Smooth muscle cell (in vitro differentiated cells): Measurements from ENCODE around the gene MORN1. TPM values are rescaled to one million over a fixed set of nuclear protein-coding genes. Genes with fewer than 3 reads are reported as not detected.

ENCODE experiments used
- DNase-seq: peaks from one replicate; lab custom pipeline; 2025; ENCODE audit not compliant: unreplicated experiment; lab: John Stamatoyannopoulos, UW
- H2AFZ ChIP-seq: fragments of 200-600 bp; sonication (generic); 2 replicates; pipeline ENCODE4 v1.6.0; 2016; ENCODE audit warnings: antibody characterized with exemption, low read depth, mild to moderate bottlenecking
- H3F3A ChIP-seq: fragments of 200-600 bp; sonication (generic); 2 replicates; pipeline ENCODE4 v1.6.0; 2017; ENCODE audit warnings: antibody characterized with exemption, low read depth
- H3K27ac ChIP-seq: fragments of 200-600 bp; sonication (generic); 2 replicates; pipeline ENCODE4 v1.5.1; 2016; ENCODE audit warnings: low read depth, mild to moderate bottlenecking
- H3K27me3 ChIP-seq: fragments of 200-600 bp; sonication (generic); 2 replicates; pipeline ENCODE4 v1.6.1; 2016; ENCODE audit warnings: low read depth, mild to moderate bottlenecking
- H3K36me3 ChIP-seq: fragments of 200-600 bp; sonication (generic); 2 replicates; pipeline ENCODE4 v1.5.1; 2016; ENCODE audit warnings: low read depth
- H3K4me1 ChIP-seq: fragments of 200-600 bp; sonication (generic); 2 replicates; pipeline ENCODE4 v1.5.1; 2016; ENCODE audit warnings: low read depth
- H3K4me2 ChIP-seq: fragments of 200-600 bp; sonication (generic); 2 replicates; pipeline ENCODE4 v1.6.0; 2016; ENCODE audit warnings: mild to moderate bottlenecking
- H3K4me3 ChIP-seq: fragments of 200-600 bp; sonication (generic); 2 replicates; pipeline ENCODE4 v1.5.1; 2016; ENCODE audit warnings: mild to moderate bottlenecking
- H3K79me2 ChIP-seq: fragments of 200-600 bp; sonication (generic); 2 replicates; pipeline ENCODE4 v1.6.0; 2016; ENCODE audit warnings: low read depth, mild to moderate bottlenecking
- H3K9ac ChIP-seq: fragments of 200-600 bp; sonication (generic); 2 replicates; pipeline ENCODE4 v1.6.0; 2016; ENCODE audit warnings: low read depth
- H3K9me3 ChIP-seq: fragments of 200-600 bp; sonication (generic); replicated peaks from 2 replicates; pipeline ENCODE4 v1.5.1; 2016; ENCODE audit warnings: low read depth
- H4K20me1 ChIP-seq: fragments of 200-600 bp; sonication (generic); 2 replicates; pipeline ENCODE4 v1.6.0; 2016; ENCODE audit warnings: low read depth
- WGBS: methylation state at CpG from one replicate; pipeline ENCODE4 v1.1.7; 2016; ENCODE audit warnings: low lambda C conversion rate; 5-methylcytosine and 5-hydroxymethylcytosine counted together
- polyA plus RNA-seq: library from polyadenylated mRNA; unstranded; fragments of >200 nt; fragmentation: Nextera tagmentation; extraction: Ambion mirVana; gene quantifications from 2 replicates; pipeline ENCODE4 v1.2.1, GENCODE V29; 2016
- total RNA-seq: library from RNA; depleted of rRNA; stranded (reverse); fragments of >200 nt; gene quantifications from 2 replicates; pipeline ENCODE4 v1.2.3, GENCODE V29; 2014
- TF ChIP-seq, protein P1 (sequence below): fragments of 200-600 bp; sonication (generic); IDR thresholded peaks from 2 replicates; pipeline ENCODE4 v1.5.1; 2017; ENCODE audit warnings: borderline replicate concordance, mild to moderate bottlenecking, antibody characterized with exemption; ENCODE audit not compliant: insufficient read depth, poor library complexity, severe bottlenecking

MORN1 gene
- total and polyA plus RNA-seq, 2 experiments from 2014 or later: 4.9 to 6.2 TPM

DNA sequence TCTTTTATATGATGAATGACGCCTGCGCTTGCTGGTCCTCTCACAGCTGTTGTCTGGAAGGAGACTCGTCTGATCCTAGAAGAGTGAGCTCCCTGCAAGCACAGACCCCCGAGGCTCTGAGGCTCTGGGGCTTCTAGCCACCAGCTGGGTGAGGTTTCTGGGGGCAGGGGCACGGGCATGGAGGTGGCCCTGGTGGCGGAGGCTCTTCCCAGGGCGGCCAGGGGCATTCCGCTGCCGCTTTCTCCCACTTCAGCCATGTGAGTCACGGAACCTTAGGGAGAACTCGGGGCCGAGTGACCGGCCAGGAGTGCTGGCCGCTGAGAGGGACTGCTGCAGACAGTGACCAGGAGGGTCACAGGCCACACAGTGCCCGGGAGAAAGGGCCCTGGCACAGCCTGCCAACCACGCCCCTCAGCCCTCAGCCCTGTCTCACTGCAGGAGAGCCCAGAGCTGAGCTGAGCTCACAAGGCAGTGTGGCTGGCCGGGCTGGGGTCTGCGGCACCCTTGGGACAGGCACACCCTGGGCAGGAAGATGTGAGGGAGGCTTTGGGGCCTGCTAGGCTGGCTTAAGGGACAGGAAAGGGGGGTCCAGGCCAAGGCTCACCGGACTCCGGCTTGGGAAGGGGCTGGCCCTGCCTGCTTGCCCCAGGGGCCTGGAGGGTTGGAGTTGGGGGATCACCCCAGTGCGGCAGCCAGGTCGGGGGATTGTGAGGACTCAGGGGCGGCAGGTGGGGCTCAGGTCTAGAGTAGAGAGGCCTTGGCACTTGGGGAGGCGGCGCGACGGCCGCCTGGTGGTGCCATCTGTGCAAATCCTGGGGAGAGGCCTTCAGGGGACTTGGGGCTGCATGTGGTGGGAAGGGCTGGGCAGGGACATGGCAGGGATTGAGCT, 35.7 kb downstream of the MORN1 start:
- no peaks in the 10 kb centered on the region for H3K79me2 ChIP-seq
- H3K4me1 ChIP-seq: no peaks in the 10 kb centered on the region
- H3F3A ChIP-seq: no peaks in the 10 kb centered on the region
- no peak overlapping the region for H3K9ac ChIP-seq
- no peak overlapping the region for H3K4me3 ChIP-seq
- H3K27ac ChIP-seq: no peak overlapping the region
- 90% methylated on average over 28 of the region's 28 CpGs for WGBS
- no peak overlapping the region for H3K4me2 ChIP-seq
- H3K36me3 ChIP-seq: no peaks in the 10 kb centered on the region
- TF ChIP-seq, protein P1, sequence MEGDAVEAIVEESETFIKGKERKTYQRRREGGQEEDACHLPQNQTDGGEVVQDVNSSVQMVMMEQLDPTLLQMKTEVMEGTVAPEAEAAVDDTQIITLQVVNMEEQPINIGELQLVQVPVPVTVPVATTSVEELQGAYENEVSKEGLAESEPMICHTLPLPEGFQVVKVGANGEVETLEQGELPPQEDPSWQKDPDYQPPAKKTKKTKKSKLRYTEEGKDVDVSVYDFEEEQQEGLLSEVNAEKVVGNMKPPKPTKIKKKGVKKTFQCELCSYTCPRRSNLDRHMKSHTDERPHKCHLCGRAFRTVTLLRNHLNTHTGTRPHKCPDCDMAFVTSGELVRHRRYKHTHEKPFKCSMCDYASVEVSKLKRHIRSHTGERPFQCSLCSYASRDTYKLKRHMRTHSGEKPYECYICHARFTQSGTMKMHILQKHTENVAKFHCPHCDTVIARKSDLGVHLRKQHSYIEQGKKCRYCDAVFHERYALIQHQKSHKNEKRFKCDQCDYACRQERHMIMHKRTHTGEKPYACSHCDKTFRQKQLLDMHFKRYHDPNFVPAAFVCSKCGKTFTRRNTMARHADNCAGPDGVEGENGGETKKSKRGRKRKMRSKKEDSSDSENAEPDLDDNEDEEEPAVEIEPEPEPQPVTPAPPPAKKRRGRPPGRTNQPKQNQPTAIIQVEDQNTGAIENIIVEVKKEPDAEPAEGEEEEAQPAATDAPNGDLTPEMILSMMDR: no peak
- no peak overlapping the region for H2AFZ ChIP-seq
- no peaks in the 10 kb centered on the region for H3K9me3 ChIP-seq
- no peak for DNase-seq
- H3K27me3 ChIP-seq: no peaks in the 10 kb centered on the region
- H4K20me1 ChIP-seq: no peaks in the 10 kb centered on the region

DNA sequence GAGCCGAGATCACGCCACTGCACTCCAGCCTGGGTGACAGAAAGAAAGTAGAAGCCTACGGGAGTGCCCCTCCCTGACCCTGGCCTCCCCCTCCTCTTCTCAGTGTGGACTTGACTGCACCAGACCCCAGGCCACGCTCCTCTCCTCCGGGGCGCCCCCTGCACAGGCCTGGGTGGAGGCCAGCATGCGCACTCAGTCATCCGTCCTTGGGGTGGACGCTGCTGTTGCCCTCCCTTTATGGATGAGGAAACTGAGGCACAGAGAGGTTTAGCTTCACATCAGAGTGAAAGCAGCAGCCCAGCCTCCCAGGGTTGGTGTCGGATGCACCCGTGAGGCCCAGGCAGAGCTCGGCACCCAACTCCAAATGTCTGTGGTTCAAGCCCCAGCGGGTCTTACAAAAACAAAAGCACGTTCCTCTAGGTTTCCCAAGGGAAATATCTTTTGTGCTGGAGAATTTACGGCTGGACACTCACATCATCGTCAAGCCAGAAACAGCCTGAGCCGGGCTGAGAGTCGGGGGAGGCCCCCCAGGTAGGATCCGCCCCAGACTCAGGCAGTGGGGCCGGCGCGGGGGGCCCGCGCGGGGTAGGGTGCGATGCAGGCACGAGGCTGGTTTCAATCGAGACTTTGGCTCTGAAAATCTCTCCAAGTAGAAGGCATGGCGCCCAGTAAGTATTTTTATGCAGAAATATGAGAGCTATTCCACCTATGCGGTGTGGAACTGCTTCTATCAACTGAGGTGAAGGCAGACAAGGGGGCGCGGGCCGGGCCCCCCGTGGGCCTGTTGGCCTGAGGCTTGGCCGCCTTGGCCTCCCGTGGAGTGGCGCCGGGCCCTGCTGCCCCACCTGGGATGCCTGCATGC, 36.6 kb downstream of the MORN1 start:
- Histone ChIP-seq H4K20me1 (no peaks in the 10 kb centered on the region), H3K27ac (no peak overlapping the region), H3K27me3 (no peaks in the 10 kb centered on the region), H3K9ac (no peak overlapping the region), H3K4me2 (no peak overlapping the region), H3K4me1 (peaks cover 5% of the 10 kb centered on the region), H3K36me3 (no peaks in the 10 kb centered on the region), H3K79me2 (no peaks in the 10 kb centered on the region), H2AFZ (no peak overlapping the region), H3K4me3 (no peak overlapping the region), H3F3A (no peaks in the 10 kb centered on the region), H3K9me3 (no peaks in the 10 kb centered on the region)
- WGBS: 94% methylated on average over 38 of the region's 38 CpGs
- TF ChIP-seq, protein P1: no peak
- no peak for DNase-seq

DNA sequence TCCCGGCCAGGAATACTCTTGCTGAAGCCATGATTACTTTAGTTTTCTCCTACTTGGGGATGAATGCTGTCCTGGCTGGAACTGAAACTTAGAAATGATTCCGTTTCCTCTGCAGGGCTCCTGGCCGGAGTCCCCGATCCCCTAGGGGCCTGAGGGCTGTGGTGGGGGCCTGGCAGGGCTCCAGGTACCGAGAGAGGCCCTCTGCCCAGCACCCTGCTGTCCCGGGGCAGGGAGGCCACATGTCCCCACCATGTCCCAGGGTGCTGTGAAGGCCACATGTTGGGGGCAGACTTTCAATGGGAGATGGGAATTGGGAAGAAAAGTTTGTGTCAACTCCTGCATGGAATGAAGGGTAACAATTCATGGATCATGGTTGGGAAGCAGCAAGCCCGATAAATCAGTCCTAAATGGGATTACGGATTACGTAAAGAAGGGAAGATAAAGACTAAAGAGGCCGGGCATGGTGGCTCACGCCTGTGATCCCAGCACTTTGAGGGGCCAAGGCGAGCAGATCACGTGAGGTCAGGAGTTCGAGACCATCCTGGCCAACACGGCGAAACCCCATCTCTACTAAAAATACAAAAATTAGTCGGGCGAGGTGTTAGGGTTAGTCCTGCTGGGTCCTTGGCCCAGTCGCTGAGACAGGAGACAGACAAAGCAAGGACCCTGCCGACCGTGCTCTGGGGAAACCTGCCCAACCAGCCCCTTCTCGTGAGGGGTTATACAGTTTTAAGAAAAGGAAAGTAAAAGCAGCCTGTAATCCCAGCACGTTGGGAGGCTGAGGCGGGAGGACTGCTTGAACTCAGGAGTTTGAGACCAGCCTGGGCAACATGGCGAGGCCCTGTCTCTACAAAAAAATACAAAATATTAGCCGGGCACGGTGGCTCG, 37.6 kb downstream of the MORN1 start:
- H2AFZ ChIP-seq: no peak overlapping the region

More for the DNA sequence above, 37.6 kb downstream of the MORN1 start:
- WGBS: 93% methylated on average over 28 of the region's 28 CpGs
- no peak for DNase-seq
- Histone ChIP-seq H3K4me3 (no peak overlapping the region), H3F3A (no peaks in the 10 kb centered on the region), H3K36me3 (no peaks in the 10 kb centered on the region), H3K4me1 (peaks cover 14% of the 10 kb centered on the region), H3K4me2 (no peak overlapping the region), H3K9ac (no peak overlapping the region), H3K27ac (no peak overlapping the region), H3K79me2 (no peaks in the 10 kb centered on the region), H4K20me1 (no peaks in the 10 kb centered on the region), H3K27me3 (no peaks in the 10 kb centered on the region), H3K9me3 (no peaks in the 10 kb centered on the region)
- TF ChIP-seq, protein P1: no peak
